ENCODE data around the gene TOP3B. TPM values are rescaled to one million over a fixed set of nuclear protein-coding genes. Genes with fewer than 3 reads are reported as not detected.

Gene TOP3B
- total RNA-seq, 1 donor from 2014 or later: 26.4 TPM

GRCh38 chr22:21963286-21963685 lies 19.3 kb downstream of the TOP3B start:
- no peak overlapping the region for H3K27ac ChIP-seq
- H3K36me3 ChIP-seq: peaks cover 83 to 95% of the 10 kb centered on the region in 2 donors
- intact Hi-C loops (cut with DNase I): no loop called here

GRCh38 chr22:21962655-21962949 lies 20.0 kb downstream of the TOP3B start:
- no peak for DNase-seq (ENCODE audit: low spot score in 2 of 2)
- H3K36me3 ChIP-seq: peaks cover 78 to 89% of the 10 kb centered on the region in 2 donors
- H3K27ac ChIP-seq: no peak overlapping the region

More at GRCh38 chr22:21963286-21963685, 19.3 kb downstream of the TOP3B start:
- Histone ChIP-seq H3K9me3 (no peaks in the 10 kb centered on the region), H3K4me1 (no peaks in the 10 kb centered on the region), H3K4me3 (no peak overlapping the region), H3K27me3 (no peaks in the 10 kb centered on the region)
- no peak for TF ChIP-seq CTCF (IDR thresholded peaks at IDR 0.05)
- no peak for DNase-seq (ENCODE audit: low spot score in 2 of 2)

GRCh38 chr22:21961886-21962654 lies 20.5 kb downstream of the TOP3B start:
- peaks cover 72 to 84% of the 10 kb centered on the region in 2 donors for H3K36me3 ChIP-seq
- no peaks in the 10 kb centered on the region for H3K27me3 ChIP-seq
- no peak for DNase-seq (ENCODE audit: low spot score in 2 of 2)
- no peak overlapping the region for H3K4me3 ChIP-seq
- intact Hi-C loops (cut with DNase I): no loop called here
- no peak overlapping the region for H3K27ac ChIP-seq
- TF ChIP-seq CTCF (IDR thresholded peaks at IDR 0.05): no peak
- no peaks in the 10 kb centered on the region for H3K9me3 ChIP-seq
- H3K4me1 ChIP-seq: no peaks in the 10 kb centered on the region

More at GRCh38 chr22:21962655-21962949, 20.0 kb downstream of the TOP3B start:
- H3K9me3 ChIP-seq: no peaks in the 10 kb centered on the region
- H3K4me3 ChIP-seq: no peak overlapping the region
- H3K4me1 ChIP-seq: no peaks in the 10 kb centered on the region
- intact Hi-C loops (cut with DNase I): no loop called here
- H3K27me3 ChIP-seq: no peaks in the 10 kb centered on the region
- no peak for TF ChIP-seq CTCF (IDR thresholded peaks at IDR 0.05)

- no peak overlapping the region for H3K27ac ChIP-seq
- no peak overlapping the region for H3K4me3 ChIP-seq
- intact Hi-C loops (cut with DNase I): no loop called here
- TF ChIP-seq CTCF (IDR thresholded peaks at IDR 0.05): no peak
- no peaks in the 10 kb centered on the region for H3K27me3 ChIP-seq
- no peaks in the 10 kb centered on the region for H3K9me3 ChIP-seq
- peaks cover 64 to 76% of the 10 kb centered on the region in 2 donors for H3K36me3 ChIP-seq
- H3K4me1 ChIP-seq: no peaks in the 10 kb centered on the region
- DNase-seq (ENCODE audit: low spot score in 2 of 2): no peak
Measured at GRCh38 chr22:21961127-21961867, 21.3 kb downstream of the TOP3B start.

- no peak for DNase-seq (ENCODE audit: low spot score in 2 of 2)
- intact Hi-C loops (cut with DNase I): no loop called here
- H3K27me3 ChIP-seq: no peaks in the 10 kb centered on the region
- no peak for TF ChIP-seq CTCF (IDR thresholded peaks at IDR 0.05)
- H3K9me3 ChIP-seq: no peaks in the 10 kb centered on the region
- H3K4me3 ChIP-seq: no peak overlapping the region
- peaks cover 59 to 68% of the 10 kb centered on the region in 2 donors for H3K36me3 ChIP-seq
- H3K27ac ChIP-seq: no peak overlapping the region
- H3K4me1 ChIP-seq: no peaks in the 10 kb centered on the region
Measured at GRCh38 chr22:21960200-21961126, 22.1 kb downstream of the TOP3B start.

All from ascending aorta (tissue), 2 donors.